GM12892 (cell line): Measurements from ENCODE around the gene CCNDBP1.
"Not testable (repeated sequence)": the region's sequence is repeated elsewhere in the genome, so short reads cannot be mapped to it uniquely, and the experiment has no call there.

Experiments used
- DNase-seq: peaks from one replicate; pipeline ENCODE4 v3.0.0; 2011; ENCODE audit not compliant: insufficient read length
- FAIRE-seq: peaks from 2 replicates; lab custom pipeline; 2011; peaks lifted over from hg19 to GRCh38; lab: Jason Lieb, UNC
- POLR2A ChIP-seq: IDR thresholded peaks from 2 replicates; pipeline ENCODE4 v1.6.1; 2011; ENCODE audit warnings: low read depth, low read length, control low read depth
- POLR2AphosphoS5 ChIP-seq: IDR thresholded peaks from 2 replicates; pipeline ENCODE4 v1.6.1; 2011; ENCODE audit warnings: low read depth, low read length, control low read depth
- TAF1 ChIP-seq: IDR thresholded peaks from 2 replicates; pipeline ENCODE4 v1.6.1; 2011; ENCODE audit warnings: low read depth, mild to moderate bottlenecking, control low read depth, low read length, borderline replicate concordance

CCNDBP1 gene

DNA sequence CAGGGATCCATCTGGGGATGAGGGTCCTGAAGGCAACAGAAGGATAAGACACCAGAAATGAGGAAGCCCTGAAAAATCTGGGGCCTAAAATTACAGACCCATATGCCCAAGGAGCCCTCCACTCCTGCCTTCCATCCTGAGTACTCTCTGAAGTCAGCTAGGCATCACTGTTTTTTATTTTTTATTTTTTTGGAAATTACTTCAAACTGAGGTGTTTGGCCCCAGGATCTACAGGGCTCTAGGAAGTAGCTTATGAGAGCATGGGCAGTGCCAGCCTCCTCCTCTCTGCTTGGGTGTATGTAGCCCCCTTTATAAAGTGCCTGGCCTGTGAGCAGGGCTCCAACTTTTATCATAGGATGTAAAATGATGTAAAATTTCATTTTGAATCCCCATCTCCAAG, 27.7 kb downstream of the CCNDBP1 start:
- DNase-seq (no peak), FAIRE-seq (no peak)
- TF ChIP-seq POLR2A (no peak), POLR2AphosphoS5 (no peak), TAF1 (no peak)

DNA sequence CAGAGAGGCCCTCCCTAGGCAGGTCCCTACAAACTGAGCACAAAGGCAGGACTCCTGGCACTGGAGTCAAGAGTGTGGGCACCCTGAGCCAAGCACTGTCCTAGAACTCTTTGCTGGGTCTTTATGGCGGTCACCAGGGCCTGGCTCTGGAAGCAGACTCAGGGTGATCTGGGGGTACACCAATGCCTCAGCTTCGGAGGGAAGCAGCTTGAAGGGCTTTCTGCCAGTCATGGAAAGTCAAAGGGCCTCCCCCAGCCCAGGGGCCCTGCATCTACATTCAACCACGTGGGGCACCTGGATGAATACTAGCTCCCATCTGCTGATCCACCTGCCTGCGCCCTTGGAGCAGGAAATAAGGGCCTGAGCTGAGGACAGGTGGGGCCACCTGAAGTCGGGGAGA, 28.3 kb downstream of the CCNDBP1 start:
- TF ChIP-seq POLR2A (no peak), TAF1 (no peak), POLR2AphosphoS5 (no peak)
- no peak for FAIRE-seq
- DNase-seq: no peak

DNA sequence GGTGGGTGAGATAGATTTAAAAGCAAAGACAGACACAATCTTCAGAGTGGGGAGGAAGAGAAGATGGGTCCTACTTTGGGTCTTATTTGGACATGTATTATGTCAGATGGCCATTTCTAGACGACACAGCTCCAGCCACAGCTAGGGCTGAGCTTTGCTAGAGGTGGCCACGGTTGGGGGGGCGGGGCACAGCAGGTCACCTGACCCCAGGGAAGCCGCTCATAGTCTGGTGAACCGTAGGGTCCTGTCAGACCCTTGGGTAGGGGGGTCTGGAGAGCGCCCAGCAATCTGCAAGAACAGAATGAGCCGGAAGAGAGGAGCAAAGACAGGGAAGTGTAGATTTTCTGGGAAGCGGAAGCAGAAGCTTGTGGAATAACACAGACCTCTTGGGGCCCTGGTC, 29.0 kb downstream of the CCNDBP1 start:
- DNase-seq (no peak), FAIRE-seq (no peak)
- no peak for TF ChIP-seq TAF1
- TF ChIP-seq POLR2AphosphoS5: no peak
- no peak for TF ChIP-seq POLR2A

DNA sequence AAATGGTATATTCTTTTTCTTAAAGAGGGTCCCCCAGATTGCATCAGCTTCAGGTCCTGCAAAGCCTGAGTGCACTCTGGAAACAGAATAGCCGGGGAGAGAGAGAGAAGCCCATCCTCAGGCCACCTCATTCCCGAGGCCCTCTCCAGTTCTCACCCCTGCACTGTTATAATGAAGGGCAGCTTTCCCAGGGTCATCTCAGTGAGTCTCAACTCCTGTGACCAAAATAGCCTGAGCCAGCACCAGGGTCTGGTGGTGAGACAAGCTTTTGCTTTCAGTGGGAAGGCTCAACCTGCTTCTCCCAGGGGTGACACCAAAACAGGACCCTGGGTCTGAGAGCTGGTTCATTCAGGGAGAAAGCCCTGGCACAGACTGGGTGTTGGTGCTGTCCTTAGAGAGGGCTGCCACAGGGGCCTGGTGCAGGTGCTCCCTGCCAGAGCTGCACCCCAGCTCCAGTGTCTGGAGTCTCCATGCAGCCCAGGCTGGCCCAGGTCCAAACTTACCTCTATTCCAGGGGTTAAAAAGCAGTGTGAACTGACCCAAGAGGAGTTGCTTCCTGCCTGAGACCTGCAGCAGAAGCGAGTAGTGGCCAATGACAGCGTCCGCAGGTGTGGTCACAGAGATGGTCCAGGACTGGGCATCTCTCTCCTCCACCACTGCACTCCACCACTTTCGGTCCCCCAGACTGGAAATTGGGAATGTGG, 29.5 kb downstream of the CCNDBP1 start:
- DNase-seq (no peak), FAIRE-seq (no peak)
- TF ChIP-seq POLR2AphosphoS5 (no peak), POLR2A (no peak), TAF1 (no peak)

DNA sequence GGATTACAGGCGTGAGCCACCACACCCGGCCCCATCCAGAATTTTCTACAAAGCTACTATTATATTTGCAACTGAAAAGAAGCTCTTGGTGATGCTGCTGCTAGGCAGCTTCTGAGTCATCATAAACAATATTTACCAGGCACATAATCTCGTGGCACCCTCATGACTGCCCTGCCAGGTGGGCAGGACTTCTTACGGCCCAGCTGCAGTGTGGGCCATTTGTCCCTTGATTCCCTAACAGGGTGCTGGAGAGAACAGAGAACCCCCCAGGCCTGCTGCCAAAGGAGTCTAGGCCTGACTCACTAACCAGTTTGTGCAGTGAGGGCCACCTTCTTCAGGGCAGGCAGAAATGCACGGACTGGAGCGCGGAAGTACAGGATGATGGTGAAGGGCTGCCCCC, 30.8 kb downstream of the CCNDBP1 start:
- TF ChIP-seq POLR2AphosphoS5 (no peak), TAF1 (no peak), POLR2A (no peak)

DNA sequence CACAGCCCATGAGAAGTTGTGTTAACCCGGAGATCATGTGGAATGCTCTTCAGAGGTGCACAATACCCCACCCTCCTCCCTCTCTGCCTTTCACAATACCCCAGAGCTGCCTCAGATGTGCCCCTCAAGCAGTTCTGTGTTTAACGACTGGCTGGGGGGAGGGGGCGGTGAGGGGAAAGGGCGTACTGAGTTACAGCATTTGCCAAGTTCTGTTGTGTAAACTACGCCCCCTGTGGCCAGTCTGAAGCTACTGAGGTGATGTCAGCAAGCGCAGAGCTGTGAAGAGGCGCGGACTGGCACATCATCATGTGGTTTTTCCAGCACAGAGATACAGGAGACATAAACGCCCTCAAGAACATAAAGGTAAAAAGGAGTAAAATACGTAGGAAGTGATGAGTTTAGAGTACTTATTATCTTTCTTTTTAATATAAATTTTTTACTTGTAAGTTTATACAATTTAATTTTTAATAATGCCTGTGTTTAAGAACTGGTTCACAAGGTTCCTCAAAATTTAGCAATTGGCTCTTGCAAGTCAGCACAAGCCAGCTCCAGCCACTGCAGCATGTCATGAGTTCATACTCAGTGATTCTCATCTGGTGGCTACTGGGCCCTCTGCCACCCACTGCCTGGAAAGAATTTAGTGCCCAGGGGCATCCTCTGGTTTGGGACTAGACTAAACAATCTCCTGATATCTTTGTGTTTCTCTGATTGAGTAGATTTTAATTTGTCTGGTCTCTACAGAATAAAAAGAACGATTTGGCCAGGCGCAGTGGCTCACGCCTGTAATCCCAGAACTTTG, 33.9 kb downstream of the CCNDBP1 start:
- FAIRE-seq (no peak), DNase-seq (no peak)
- no peak for TF ChIP-seq TAF1
- no peak for TF ChIP-seq POLR2AphosphoS5
- no peak for TF ChIP-seq POLR2A

More for the DNA sequence above, 30.8 kb downstream of the CCNDBP1 start:
- FAIRE-seq (no peak), DNase-seq (no peak)

DNA sequence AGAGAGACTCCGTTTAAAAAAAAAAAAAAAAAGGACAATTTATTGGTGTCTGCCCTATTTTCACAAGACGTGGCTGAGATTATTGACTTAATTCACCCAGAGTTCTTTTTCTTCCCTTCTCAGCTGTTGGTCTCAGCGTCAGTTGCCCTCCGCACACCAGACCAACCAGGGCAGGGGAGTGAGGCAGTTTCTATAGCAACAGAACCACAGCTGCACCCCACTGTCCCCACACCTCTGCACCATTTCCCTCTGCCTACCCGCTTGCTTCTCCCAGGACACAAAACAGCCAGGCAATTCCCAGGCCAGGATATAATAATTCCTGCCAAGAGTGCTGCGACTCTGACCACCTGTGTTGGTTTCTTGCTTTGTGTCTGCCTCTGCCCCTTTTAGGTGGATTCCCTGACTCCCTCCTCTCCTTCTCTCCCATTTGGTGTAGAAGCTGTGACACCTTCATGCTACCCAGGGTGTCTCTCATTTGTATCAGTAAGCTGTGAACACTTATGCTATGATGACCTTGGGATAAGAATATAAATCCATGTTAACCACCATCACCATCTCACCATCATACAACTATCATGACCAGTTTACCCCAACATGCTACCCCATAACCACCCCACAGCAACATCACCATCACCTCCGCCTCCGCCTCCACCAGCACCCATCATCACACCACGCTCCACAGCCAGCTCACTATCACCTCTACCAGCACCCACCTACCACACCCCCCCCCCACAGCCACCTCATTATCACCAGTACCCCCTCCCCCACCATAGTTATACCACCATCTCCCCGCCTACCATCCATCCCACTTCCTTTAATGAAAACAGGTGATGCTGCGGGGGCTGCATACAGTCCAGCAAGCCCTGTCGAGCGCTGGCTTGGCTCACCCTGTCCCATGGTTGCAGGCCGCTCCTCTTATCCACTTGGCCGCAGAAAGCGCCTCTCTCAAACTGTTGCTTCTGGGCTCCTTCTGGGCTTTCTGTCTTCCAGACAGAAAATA, 35.0 kb downstream of the CCNDBP1 start:
- no peak for TF ChIP-seq TAF1
- TF ChIP-seq POLR2AphosphoS5: no peak
- FAIRE-seq (no peak), DNase-seq (no peak)

DNA sequence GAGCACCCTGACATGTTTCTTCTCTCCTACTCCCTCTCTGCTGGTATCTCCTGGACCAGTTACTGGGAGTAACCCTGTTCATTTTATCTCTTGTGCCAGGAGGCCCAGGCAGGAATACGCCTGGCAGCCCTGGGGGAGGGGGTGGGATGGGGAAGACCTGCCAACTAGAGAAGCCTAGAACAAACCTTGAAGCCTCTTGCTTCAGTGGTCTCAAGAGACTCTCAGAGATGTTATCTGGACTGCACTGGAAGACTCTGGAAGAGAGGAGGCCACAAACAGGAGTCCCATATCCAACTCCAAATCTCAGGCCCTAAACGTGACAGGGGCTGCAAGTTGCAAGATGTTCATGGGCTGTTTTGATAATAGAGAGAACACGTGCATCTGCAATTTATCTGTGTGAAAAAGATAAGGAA, 35.8 kb downstream of the CCNDBP1 start, which contains the start of gene EPB42:
Gene EPB42 (minus strand): TSS at position 28 of the 413 bp plus-strand sequence. CDS start 193 bp downstream, outside the sequence.
- DNase-seq (no peak), FAIRE-seq (no peak)
- TF ChIP-seq POLR2AphosphoS5: no peak
- TF ChIP-seq TAF1: no peak
- TF ChIP-seq POLR2A: no peak

DNA sequence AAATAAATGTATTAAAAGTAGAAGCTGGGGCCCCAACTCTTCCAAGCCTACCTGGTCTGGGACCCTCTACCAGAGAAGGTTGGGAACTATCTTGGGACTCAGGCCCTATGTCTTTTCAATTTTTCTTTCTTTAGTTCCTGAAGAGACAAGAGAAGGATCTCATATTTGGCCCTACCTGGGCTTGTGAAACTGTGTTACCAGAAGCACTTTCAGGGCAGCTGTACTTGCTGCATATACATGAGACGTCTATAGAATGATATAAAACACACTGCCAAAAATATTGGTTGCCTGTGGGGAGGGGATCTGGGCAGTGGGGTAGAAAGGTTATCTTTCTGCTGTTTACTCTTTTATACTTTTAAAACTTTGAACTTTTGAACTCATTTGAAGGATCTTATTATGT, 36.2 kb downstream of the CCNDBP1 start:
- FAIRE-seq (no peak), DNase-seq (no peak)
- TF ChIP-seq POLR2A: no peak
- TF ChIP-seq POLR2AphosphoS5: no peak
- no peak for TF ChIP-seq TAF1

DNA sequence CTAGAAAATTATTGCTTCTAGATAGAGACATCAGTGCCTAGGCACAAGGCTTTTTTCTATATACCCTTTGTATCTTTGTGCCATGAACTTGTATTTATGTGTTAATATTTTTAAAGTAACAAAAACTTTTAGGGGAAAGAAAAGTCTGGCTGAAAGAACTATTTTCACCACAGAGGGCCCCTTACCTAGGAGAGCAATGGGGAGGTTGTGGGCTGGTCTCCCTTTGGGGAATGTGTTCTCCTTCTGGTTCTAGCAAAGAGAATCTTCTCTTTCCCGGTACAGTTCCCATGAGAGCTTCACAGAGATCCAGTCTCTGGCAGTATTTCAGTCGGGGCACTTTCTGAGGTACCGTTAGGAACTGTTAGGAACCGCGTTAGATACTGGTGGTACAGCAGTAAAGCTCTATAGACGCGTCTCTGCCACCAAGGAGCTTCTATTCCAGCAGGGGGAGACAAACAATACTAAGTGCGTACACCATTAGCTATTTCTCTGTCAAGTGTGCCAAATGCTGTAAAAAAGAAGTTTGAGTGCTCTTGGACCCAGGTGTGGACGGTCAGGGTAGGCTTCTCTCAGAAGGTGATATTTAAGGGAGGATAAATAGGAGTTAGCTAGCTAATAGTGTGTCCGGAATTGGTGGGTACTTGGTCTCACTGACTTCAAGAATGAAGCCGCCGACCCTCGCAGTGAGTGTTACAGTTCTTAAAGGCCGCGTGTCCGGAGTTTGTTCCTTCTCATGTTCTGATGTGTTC, 40.2 kb downstream of the CCNDBP1 start:
- peak; percentile 47 for DNase-seq
- TF ChIP-seq POLR2AphosphoS5: no peak
- no peak for TF ChIP-seq TAF1
- TF ChIP-seq POLR2A: no peak
- peak; percentile 92 for FAIRE-seq

DNA sequence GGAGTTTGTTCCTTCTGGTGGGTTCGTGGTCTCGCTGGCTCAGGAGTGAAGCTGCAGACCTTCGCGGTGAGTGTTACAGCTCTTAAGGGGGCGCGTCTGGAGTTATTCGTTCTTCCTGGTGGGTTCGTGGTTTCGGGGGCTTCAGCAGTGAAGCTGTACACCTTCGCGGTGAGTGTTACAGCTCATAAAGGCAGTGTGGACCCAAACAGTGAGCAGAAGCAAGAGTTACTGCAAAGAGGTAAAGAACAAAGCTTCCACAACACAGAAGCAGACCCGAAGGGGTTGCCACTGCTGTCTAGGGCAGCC, 40.7 kb downstream of the CCNDBP1 start:
- not testable (repeated sequence) for FAIRE-seq, DNase-seq
